B cell (primary cell): ENCODE data around the gene DLK1.

Experiments
- EZH2 ChIP-seq: IDR thresholded peaks from 2 replicates; pipeline ENCODE4 v1.6.1; 2012; ENCODE audit warnings: borderline replicate concordance, low read depth, mild to moderate bottlenecking, moderate library complexity, low read length; ENCODE audit not compliant: insufficient read depth, poor library complexity, severe bottlenecking
- TF ChIP-seq, protein P1 (sequence below): fragments of 200-600 bp; IDR thresholded peaks from one replicate; pipeline ENCODE4 v1.8.0; 2022; ENCODE audit warnings: antibody characterized with exemption, mild to moderate bottlenecking

DNA sequence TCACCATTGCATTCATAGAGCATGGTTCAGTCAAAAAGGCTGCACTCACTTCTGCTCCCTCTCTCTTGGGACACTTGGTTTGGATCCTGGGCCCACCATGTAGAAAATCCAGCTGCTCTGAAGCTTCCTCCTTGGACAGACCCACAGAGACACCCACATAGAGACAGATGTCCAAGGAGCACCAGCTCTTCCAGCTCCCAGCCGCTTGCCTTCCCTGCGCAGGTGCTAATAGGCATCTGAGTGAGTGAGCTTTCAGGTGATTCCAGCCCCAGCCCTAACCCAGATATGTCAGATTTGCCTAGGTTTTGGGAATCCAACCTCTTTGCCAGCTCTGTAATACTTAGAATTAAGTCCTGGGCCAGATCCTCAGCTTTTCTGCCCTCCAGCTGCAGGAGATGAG is 38.6 kb downstream of the DLK1 start:
- no peak for TF ChIP-seq EZH2
- TF ChIP-seq, protein P1, sequence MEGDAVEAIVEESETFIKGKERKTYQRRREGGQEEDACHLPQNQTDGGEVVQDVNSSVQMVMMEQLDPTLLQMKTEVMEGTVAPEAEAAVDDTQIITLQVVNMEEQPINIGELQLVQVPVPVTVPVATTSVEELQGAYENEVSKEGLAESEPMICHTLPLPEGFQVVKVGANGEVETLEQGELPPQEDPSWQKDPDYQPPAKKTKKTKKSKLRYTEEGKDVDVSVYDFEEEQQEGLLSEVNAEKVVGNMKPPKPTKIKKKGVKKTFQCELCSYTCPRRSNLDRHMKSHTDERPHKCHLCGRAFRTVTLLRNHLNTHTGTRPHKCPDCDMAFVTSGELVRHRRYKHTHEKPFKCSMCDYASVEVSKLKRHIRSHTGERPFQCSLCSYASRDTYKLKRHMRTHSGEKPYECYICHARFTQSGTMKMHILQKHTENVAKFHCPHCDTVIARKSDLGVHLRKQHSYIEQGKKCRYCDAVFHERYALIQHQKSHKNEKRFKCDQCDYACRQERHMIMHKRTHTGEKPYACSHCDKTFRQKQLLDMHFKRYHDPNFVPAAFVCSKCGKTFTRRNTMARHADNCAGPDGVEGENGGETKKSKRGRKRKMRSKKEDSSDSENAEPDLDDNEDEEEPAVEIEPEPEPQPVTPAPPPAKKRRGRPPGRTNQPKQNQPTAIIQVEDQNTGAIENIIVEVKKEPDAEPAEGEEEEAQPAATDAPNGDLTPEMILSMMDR, result no peak
